ENCODE results near the gene KIF15.
A peak's percentile ranks its signal among the peaks of the same experiment; 100 is the strongest.
"Not testable (repeated sequence)": the region's sequence is repeated elsewhere in the genome, so short reads cannot be mapped to it uniquely, and the experiment has no call there.

Gene KIF15

DNA sequence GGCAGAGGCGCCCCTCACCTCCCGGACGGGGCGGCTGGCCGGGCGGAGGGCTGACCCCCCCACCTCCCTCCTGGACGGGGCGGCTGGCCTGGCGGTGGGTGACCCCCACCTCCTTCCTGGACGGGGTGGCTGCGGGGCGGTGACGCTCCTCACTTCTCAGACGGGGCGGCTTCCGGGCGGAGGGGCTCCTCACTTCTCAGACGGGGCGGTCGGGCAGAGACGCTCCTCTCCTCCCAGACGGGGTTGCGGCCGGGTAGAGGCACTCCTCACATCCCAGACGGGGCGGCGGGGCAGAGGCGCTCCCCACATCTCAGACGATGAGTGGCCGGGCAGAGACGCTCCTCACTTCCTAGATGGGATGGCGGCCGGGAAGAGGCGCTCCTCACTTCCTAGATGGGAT is 59.6 kb downstream of the KIF15 start:
- not testable (repeated sequence) for DNase-seq

GRCh38 chr3:44825264-44825925 is 63.8 kb downstream of the KIF15 start:
- DNase-seq = peak; percentile 2 to 33

DNA sequence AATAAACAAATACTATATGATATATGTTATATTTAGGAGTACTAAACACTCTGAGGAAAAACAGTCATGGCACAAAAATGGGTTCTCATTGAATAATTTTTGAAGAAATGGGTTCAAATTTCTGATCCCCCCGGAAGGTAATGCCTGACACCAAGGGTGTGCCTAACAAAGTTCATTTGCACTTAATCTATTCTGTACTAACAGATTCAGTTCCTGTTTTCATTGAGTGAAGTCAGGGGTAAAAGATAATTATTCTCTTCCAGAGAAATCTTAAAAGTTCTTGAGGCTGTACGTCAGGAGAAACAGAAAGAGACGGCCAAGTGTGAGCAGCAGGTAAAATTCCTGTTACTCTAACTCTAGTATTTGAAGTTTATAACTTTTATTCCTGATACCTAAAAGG is 65.6 kb downstream of the KIF15 start:
- no peak for DNase-seq

DNA sequence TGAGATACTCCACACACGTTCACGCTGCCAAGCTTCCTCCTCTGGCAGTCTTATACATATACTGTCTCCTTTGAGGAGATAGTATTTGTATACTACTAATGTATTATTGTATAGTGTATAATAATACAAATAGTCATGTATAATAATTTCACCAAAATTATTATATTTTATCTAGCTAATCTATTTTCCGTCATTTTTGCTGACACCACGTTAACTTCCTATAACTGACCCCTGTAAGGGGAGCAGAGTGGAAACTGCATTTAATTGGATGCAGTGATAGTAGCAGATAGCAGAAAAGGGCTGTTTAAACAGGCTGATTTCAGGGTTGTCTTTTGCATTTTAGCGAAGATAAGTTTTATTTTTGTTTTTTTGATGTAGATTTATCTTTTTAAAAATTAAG is 69.6 kb downstream of the KIF15 start:
- no peak for DNase-seq

DNA sequence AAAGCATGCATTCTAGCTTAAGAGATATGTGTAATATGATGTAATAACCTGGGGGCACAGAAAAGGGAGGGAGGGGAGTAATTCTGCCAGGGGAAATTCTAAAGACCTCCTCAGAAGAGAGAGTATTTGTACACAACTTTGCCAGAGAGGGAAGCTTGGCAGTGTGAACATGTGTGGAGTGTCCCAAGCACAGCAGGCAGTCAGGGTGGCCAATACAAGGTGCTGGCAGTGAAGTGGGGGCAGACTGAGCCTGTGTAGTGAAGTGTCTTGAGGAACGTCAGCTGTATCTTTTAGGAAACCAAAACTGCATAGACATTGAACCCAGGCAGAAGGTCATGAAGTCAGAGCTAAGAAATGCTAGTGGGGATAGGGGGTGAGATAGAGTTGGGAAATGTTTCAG is 70.4 kb downstream of the KIF15 start:
- no peak for DNase-seq

DNA sequence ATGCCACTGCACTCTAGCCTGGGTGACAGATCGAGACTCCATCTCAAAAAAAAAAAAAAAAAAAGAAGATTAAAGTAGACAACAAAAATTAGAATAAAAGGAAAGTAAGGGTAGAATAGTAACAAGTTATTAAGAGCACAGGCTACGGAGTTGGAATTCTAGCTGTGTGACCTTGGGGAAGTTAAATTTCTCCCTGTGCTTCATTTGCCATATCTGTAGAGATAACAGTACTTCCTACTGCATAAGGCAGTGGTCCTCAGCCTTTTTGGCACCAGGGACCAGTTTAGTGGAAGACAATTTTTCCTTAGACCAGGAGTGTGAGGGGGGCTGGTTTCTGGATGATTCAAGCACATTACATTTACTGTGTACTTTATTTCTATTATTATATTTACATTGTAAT is 71.4 kb downstream of the KIF15 start:
- no peak for DNase-seq

GRCh38 chr3:44833394-44833793 is 71.8 kb downstream of the KIF15 start:
- DNase-seq = no peak

DNA sequence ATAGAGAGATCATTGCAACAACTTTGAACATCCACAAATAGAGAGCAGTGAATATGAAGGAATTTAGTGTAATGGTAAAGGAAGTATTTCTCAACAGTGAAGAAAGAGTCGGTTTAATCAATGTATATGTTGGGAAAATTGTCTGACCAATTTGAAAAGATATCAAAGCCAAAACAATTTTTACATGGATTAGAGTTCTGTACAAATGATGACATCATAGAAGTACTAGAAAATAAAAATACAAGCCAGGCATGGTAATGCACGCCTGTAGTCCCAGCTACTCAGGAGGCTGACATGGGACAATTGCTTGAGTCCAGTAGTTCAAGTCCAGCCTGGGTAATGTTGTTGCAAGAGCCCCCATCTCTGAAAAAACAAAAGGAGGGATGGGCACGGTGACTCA is 74.1 kb downstream of the KIF15 start:
- no peak for DNase-seq

DNA sequence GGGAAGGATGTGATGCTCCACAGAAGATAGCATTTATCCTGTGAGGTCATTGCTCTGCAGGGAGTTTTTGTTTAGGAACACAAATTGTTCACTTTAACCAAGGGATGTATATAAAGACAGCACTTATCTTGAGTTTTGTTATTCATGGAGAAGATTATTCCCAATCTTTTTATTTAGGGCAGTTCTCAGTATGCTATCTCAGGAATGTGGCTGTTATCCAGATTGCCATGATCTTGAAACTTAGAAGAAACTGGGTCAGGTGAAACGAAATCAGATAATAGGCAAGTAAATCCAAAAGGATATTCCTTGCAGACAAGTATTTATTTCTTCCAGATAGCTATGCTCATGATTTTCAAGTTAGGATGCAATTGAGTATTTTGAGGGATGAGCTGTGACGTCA is 80.8 kb downstream of the KIF15 start:
- no peak for DNase-seq

DNA sequence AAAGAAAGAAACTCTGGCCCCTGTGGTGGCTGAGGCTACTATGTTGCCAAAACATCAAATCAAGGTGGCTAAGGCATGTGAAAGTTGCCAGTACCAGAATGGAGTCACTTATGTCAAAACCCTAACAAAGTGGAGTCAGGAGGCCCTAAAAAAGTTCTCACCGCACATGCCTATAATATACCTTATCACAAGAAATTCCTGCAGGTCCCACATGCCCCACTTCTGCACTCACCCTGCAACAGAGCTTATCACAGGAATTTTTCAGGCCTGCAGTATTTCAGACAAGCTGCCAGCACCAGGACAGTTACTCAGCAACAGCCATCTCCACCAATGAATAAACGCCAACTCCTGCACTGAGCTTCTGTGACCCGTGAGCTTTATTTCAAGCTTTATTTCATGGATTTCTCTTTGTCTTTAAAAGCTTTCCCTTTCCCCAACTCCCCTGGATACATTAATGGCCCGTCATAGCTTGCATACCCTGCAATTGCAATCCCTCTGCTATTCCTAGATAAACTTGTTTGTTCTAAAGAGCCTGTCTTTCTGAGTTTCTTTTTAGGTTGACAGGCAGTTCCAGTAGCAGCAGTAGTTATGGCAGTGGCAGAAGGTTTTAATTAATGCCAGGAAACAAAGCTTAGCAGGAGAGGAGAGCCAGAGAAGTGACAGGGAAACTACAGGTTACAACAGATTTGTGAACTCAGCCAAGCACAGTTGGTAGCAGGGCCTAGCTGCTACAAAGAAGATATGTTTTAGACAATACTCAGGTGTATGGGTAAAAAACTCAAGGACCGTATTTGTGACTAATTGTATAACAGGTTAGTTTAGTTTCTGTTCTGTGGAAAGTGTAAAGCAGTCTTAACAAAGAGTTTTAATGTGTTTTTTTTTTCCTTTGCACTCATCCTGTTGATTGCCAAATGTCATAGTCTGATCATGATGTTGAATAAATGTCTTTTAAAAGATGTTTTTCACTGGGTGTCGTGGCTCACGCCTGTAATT is 84.2 kb downstream of the KIF15 start:
- DNase-seq = no peak

DNA sequence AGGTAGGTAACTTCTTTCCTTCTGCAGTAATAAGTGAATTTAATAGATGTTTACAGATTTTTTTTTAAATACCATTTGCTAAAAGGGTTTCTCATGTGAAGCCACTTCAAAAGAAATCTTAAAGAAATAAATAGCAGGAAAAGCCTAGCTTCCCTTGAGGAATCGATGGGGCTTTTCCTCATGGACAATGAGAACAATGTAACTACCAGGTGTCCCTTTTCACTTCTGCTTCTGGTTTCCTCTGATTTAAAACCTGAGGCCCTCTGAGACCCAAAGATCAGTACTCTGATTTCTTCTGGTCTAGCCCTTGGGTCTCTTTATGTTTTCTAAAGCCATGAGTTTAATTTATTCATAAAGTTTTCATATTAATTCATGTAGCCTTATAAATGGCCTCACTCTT is 87.0 kb downstream of the KIF15 start:
- no peak for DNase-seq

DNA sequence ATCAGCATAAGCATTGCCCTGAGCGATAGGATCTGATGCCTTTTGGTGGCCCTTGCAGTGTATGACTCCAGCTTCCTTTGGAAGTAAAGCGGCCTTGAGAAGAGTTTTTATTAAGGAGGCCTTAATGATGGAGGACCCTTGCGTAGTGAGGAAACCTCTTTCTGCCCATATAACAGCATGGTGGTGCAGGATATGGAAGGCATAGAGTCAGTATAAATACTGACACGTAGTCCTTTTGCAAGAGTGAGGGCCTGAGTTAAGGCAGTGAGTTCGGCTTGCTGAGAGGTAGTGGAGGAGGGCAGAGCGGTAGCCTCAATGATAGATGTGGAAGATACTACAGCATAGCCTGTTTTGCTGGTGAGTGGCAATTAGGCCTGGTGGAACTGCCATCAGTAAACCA is 95.1 kb downstream of the KIF15 start:
- not testable (repeated sequence) for DNase-seq

GRCh38 chr3:44860117-44860516 is 98.5 kb downstream of the KIF15 start:
- DNase-seq = no peak

DNA sequence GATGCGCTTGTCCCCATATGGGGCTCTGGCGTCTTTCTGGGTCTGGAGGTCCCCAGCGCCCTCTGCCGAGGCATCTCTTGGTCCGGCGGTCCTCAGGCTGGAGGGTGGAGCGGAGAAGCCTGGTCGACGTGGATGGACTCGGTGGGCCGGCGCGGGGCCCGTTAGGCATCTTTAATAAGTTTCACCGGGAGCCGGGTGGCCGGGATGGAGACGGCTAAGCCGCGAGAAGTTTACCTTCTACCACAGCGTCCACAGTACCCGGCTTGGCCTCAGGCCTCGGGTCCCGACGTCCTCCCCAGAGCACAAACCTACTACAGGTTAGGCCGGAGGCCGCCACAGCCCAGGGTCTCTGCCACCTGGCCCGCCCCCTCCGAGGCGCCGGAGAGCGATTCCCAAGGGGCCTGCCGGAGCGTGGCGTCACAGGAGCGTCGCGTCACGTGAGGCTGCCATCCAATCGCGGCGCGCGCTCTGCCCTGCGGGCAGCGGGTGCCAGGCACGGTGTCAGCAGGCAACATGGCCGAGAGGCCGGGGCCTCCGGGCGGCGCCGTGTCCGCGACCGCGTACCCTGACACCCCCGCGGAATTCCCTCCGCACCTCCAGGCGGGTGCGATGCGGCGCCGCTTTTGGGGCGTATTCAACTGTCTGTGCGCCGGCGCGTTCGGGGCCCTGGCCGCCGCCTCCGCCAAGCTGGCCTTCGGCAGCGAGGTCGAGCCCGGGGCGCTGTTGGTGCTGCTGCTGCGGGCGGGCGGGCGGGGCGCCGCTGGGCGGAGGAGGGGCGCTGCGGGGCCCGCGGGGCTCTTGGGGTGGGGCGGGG is 100.0 kb downstream of the KIF15 start, which contains the start of gene TMEM42:
Gene TMEM42, plus strand, starts transcription at position 501 of the 814 bp plus-strand sequence. Its CDS starts 13 bp downstream, at position 514.
- DNase-seq = peak; percentile 85 to 89

GRCh38 chr3:44862226-44862637 is 100.6 kb downstream of the KIF15 start:
- peak; percentile 14 to 20 for DNase-seq

GRCh38 chr3:44865272-44866035 is 103.9 kb downstream of the KIF15 start:
- no peak for DNase-seq

GRCh38 chr3:44867421-44868111 is 106.0 kb downstream of the KIF15 start:
- no peak for DNase-seq

DNA sequence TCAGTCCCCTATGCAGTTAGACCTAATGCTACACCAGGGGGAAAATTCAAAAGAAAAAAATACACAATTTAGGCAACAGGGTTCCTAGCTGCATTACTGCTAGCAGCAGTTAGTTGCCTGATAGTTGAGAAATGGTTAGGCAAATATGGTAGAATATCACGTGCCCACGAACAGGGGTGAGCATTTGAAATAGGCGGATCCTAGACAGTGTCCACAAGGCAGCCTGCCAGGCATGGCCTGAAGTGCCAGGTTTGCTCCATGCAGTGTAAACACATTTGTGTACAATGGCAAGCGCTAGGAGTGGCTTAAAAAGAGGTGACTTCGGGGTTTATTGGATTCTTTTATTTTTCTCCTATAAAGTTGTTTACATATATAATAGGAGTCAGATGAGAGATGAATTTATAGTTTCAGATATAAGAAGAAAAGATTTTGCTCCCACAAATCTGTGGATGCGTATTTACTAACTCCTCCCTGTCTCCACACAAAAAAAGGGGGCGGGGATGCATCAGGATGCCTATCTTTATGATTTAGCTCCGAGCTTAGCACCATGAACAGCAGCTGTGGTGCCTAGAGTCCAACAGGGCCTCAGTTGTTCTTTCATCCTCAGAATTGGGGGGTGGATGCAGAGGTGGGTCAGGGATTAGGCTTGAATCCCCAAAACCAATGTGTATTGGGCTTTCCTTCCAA is 108.9 kb downstream of the KIF15 start:
- DNase-seq = no peak

- no peak for DNase-seq
These were observed 112.7 kb downstream of the KIF15 start, which contains the start of gene TGM4 for GRCh38 chr3:44874308-44874707. Gene TGM4, plus strand, starts transcription at chr3:44874608. Its CDS starts 71 bp downstream, at chr3:44874679.

GRCh38 chr3:44875596-44875995 is 114.0 kb downstream of the KIF15 start:
- DNase-seq = no peak

DNA sequence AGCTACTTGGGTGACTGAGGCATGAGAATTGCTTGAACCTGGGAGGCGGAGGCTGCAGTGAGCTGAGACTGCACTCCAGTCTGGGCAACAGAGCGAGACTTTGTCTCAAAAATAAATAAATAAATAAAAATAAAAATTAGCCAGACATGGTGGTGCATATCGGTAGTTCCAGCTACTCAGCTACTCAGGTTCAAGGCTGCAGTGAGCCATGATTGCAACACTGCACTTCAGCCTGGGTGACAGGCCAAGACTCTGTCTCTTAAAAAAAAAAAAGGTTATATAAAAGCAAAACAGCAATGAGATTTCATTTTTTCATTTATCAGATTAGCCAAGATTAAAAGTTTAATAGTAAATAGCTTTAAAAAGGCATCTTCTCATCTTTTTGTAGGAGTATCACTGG is 115.7 kb downstream of the KIF15 start:
- no peak for DNase-seq

All from inflammatory macrophage treated with lipopolysaccharide for 1 hour (primary cell).